A673 (cell line): ENCODE results near the gene NSFL1C. TPM values are rescaled to one million over a fixed set of nuclear protein-coding genes. Genes with fewer than 3 reads are reported as not detected.

Experiments
- BruUV-seq: library from RNA; stranded (reverse); fragments of 400-500 nt; replicated peaks from 2 replicates; lab custom pipeline; 2021; lab: Mats Ljungman, UMichigan
- CTCF ChIA-PET: fragments of 300-600 bp; sonication (Branson Sonifier 250); formaldehyde crosslinking; loops from one replicate; lab custom pipeline; 2022; ENCODE audit warnings: antibody characterized with exemption; lab: Charles Lee
- POLR2A ChIA-PET: fragments of 300-600 bp; sonication (Branson Sonifier 250); formaldehyde crosslinking; loops from one replicate; lab custom pipeline; 2022; ENCODE audit warnings: antibody characterized with exemption; ENCODE audit not compliant: low non-redundant PET; lab: Charles Lee
- DNase-seq: peaks from one replicate; pipeline ENCODE4 v3.0.0-alpha.2; 2015; ENCODE audit warnings: low spot score
- H3K27ac ChIP-seq: fragments of 200-600 bp; sonication (generic); 2 replicates; pipeline ENCODE4 v1.5.1; 2016; ENCODE audit warnings: mixed run types, low read depth, mild to moderate bottlenecking, mixed read lengths, antibody characterized with exemption, low read length; ENCODE audit not compliant: poor library complexity, severe bottlenecking
- H3K27me3 ChIP-seq: fragments of 200-600 bp; sonication (generic); replicated peaks from 2 replicates; pipeline ENCODE4 v1.6.1; 2017; ENCODE audit warnings: mixed run types, low read depth, mild to moderate bottlenecking, mixed read lengths, antibody characterized with exemption, low read length; ENCODE audit not compliant: insufficient read depth, poor library complexity
- H3K36me3 ChIP-seq: fragments of 200-600 bp; sonication (generic); 2 replicates; pipeline ENCODE4 v1.6.1; 2016; ENCODE audit warnings: mixed run types, mild to moderate bottlenecking, mixed read lengths, antibody characterized with exemption, low read length; ENCODE audit not compliant: insufficient read depth, poor library complexity, severe bottlenecking
- H3K4me1 ChIP-seq: fragments of 200-600 bp; sonication (generic); 2 replicates; pipeline ENCODE4 v1.6.1; 2017; ENCODE audit warnings: mixed run types, mild to moderate bottlenecking, mixed read lengths, antibody characterized with exemption, low read length; ENCODE audit not compliant: insufficient read depth, poor library complexity, severe bottlenecking
- H3K4me3 ChIP-seq: fragments of 200-600 bp; sonication (generic); 2 replicates; pipeline ENCODE4 v1.5.1; 2016; ENCODE audit warnings: low read depth, mixed run types, mild to moderate bottlenecking, mixed read lengths, low read length; ENCODE audit not compliant: poor library complexity, severe bottlenecking
- H3K9me3 ChIP-seq: fragments of 200-600 bp; sonication (generic); 2 replicates; pipeline ENCODE4 v1.6.1; 2016; ENCODE audit warnings: mixed run types, low read depth, mild to moderate bottlenecking, mixed read lengths, antibody characterized with exemption, low read length; ENCODE audit not compliant: poor library complexity, severe bottlenecking
- EZH2 ChIP-seq: fragments of 200-600 bp; sonication (generic); IDR thresholded peaks from 2 replicates; pipeline ENCODE4 v1.6.1; 2017; ENCODE audit warnings: borderline replicate concordance, low read depth, mild to moderate bottlenecking, mixed read lengths, antibody characterized with exemption, low read length; ENCODE audit not compliant: poor library complexity, severe bottlenecking
- intact Hi-C: fragments of 100-400 bp; cut with micrococcal nuclease; formaldehyde crosslinking; loops from one replicate; pipeline ENCODE4 v1.10.0; 2022; ENCODE audit not compliant: unreplicated experiment
- total RNA-seq: library from RNA; stranded (reverse); gene quantifications from 2 replicates; pipeline ENCODE4 v1.2.3, GENCODE V29; 2021
- TF ChIP-seq, protein P1 (sequence below): fragments of 300-800, 200-600 bp; sonication (generic); conservative IDR thresholded peaks from 2 replicates; pipeline ENCODE4 v1.5.1; 2017; ENCODE audit warnings: low read depth, mild to moderate bottlenecking, antibody characterized with exemption, low read length, moderate library complexity, mixed read lengths

NSFL1C gene
- total RNA-seq, 1 experiment from 2014 or later, result 158 TPM

DNA sequence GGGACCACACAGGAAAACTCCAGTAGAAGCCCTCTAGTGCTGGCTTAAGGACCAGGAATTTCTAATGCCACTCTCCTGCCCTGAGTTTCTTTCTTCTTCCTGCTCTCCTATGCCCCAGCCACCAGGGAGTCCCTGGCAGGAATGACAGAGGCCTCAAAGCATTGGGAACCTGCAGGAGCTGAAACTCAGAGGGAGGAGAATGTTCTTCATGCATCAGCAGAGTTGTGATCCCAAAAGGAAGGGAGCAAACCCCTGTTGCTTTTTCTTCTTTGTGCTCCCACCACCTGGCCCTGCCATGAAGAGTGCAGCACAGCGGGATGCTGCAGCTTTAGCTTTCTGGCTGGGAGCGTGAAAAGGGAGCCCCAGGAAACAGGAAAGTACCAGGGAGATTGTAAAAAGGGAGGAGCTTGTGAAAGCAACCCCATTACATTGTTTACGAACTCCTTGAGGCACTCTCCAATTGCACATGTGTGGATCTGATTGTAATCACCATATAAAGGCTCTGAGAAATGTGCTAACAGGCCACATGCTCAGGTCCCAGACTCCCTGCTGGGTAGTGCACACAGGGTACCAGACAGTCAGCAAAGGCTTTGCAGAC lies 39.1 kb downstream of the NSFL1C start:
- POLR2A ChIA-PET, result interaction anchor here (0.6 kb wide), 1 partner anchor 101 kb away, joined by 3 read pairs; no protein-coding TSS in a partner anchor
- Histone ChIP-seq H3K27ac (peak overlapping the region; percentile 67), H3K36me3 (no peaks in the 10 kb centered on the region), H3K4me1 (peaks cover 26% of the 10 kb centered on the region), H3K27me3 (no peaks in the 10 kb centered on the region), H3K9me3 (no peaks in the 10 kb centered on the region), H3K4me3 (no peak overlapping the region)
- DNase-seq, result peak; percentile 97
- CTCF ChIA-PET, result interaction anchor here (0.8 to 1.9 kb wide), 3 partner anchors 10 to 349 kb away, joined by 3 to 16 read pairs (median 12); no protein-coding TSS in a partner anchor
- intact Hi-C loops, result no loop called here
- no peak for TF ChIP-seq EZH2
- TF ChIP-seq, protein P1, sequence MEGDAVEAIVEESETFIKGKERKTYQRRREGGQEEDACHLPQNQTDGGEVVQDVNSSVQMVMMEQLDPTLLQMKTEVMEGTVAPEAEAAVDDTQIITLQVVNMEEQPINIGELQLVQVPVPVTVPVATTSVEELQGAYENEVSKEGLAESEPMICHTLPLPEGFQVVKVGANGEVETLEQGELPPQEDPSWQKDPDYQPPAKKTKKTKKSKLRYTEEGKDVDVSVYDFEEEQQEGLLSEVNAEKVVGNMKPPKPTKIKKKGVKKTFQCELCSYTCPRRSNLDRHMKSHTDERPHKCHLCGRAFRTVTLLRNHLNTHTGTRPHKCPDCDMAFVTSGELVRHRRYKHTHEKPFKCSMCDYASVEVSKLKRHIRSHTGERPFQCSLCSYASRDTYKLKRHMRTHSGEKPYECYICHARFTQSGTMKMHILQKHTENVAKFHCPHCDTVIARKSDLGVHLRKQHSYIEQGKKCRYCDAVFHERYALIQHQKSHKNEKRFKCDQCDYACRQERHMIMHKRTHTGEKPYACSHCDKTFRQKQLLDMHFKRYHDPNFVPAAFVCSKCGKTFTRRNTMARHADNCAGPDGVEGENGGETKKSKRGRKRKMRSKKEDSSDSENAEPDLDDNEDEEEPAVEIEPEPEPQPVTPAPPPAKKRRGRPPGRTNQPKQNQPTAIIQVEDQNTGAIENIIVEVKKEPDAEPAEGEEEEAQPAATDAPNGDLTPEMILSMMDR, result peak; percentile 29; the same call in 1 of the 2 replicates
- no TSS peak for BruUV-seq

DNA sequence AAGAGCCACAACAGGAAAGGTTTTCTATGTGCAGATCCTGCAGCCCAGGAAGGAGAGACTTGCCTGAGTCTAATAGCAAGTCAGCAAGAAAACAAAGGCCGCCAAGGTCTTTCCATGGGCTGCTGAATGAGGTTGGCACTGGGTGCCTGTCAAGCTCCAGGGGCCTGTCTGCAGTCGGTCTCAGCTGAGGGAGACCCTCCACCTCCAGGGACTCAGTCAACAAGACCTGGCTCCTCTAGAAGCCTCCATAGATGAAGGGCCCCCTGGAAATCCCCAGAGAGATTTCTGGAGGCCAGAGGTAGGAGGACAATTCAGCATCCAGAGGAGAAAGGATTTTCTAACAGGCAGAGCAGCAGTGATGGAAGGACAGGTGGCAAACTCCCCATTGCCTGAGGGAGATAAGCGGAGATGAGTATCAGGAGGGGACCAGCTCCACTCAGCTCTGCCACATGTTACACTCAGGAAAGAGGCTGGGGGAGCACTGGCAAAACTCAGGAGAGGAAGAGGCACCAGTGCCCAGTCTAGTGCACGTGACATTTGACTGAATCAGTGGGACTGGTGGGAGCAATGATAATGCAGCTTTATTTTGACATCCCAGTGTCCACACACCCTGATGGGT lies 40.3 kb downstream of the NSFL1C start:
- CTCF ChIA-PET, result interaction anchor here (0.5 to 1.9 kb wide), 3 partner anchors 12 to 112 kb away, joined by 3 to 16 read pairs (median 12); no protein-coding TSS in a partner anchor
- Histone ChIP-seq H3K9me3 (no peaks in the 10 kb centered on the region), H3K27ac (peak overlapping the region; percentile 67), H3K27me3 (no peaks in the 10 kb centered on the region), H3K36me3 (no peaks in the 10 kb centered on the region), H3K4me3 (no peak overlapping the region), H3K4me1 (peaks cover 26% of the 10 kb centered on the region)
- BruUV-seq, result no TSS peak
- no peak for DNase-seq
- intact Hi-C loops, result no loop called here
- POLR2A ChIA-PET, result no interaction called here
- TF ChIP-seq, protein P1, result no peak
- TF ChIP-seq EZH2, result no peak

DNA sequence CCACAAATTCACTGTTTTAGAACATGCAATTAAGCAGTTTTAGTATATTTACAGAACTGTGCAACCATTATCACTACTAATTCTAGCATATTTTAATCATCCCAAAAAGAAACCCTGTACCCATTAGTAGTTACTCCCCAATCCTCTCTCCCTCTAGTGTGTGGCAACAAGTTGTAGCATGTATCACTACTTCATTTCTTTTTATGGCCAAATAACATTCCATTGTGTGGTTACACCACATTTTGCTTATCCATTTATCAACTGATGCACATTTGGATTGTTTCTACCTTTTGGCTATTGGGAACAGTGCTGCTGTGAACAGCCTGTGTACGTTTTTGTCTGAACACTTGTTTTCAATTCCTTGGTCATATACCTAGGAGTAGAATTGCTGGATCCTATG lies 42.3 kb downstream of the NSFL1C start:
- Histone ChIP-seq H3K9me3 (no peaks in the 10 kb centered on the region), H3K27me3 (no peaks in the 10 kb centered on the region), H3K4me1 (peaks cover 26% of the 10 kb centered on the region), H3K27ac (no peak overlapping the region), H3K4me3 (no peak overlapping the region), H3K36me3 (no peaks in the 10 kb centered on the region)
- BruUV-seq, result no TSS peak
- CTCF ChIA-PET, result interaction anchor here (1.0 to 1.3 kb wide), 2 partner anchors 13 to 79 kb away, joined by 3 to 8 read pairs; no protein-coding TSS in a partner anchor
- intact Hi-C loops, result loop anchor here (5.0 kb wide), 1 partner anchor 78 kb away; no protein-coding TSS in a partner anchor
- TF ChIP-seq, protein P1, result no peak
- TF ChIP-seq EZH2, result no peak
- POLR2A ChIA-PET, result no interaction called here
- DNase-seq, result no peak
